Right lobe of liver (tissue), 4 donors: ENCODE measurements around the gene SART3.

Experiments used
- CTCF ChIP-seq, 4 donors: fragments of 200-600 bp in 3 of 4; fragments of 450-650 bp in 1 of 4; IDR thresholded peaks; one replicate each; pipeline versions ENCODE4 v1.5.1 to v1.8.0; 2016 to 2022; ENCODE audit warnings: antibody characterized with exemption in 4 of 4, mild to moderate bottlenecking in 2 of 4
- POLR2A ChIP-seq: fragments of 450-650 bp; IDR thresholded peaks from one replicate; pipeline ENCODE4 v1.6.1; 2017; ENCODE audit warnings: antibody characterized with exemption, mild to moderate bottlenecking
- donor health status: DM: no; HTN: no; CAD: no.
- donor health status: DM: no; HTN: no; CAD: no.
- donor health status: DM: no; HTN: yes; CAD: no.

DNA sequence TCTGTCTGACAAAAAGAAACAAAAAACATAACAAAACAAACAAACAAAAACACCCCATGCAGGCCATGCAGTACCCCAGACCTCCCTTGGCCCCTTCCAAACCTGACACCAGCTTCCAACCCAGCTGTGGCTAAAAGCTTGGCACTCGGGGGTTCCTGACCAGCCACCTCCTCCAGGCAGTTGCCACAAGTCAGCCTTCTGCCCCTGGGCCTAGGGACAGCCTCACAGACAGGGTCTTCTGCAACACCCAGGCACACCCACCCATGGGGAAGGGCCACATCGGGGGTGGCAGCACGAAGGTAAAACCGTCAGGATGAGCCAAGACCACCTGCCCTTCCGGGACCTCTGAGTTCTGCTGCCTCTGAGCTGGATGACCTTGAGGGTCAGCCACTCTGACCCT lies 47.6 kb upstream of the SART3 start:
- TF ChIP-seq CTCF (IDR thresholded peaks at IDR 0.05) (no peak), POLR2A (no peak)
